GM21528 (cell line): ENCODE results near the gene CIB1.

Experiments used
- ATAC-seq: cut with Tn5 transposase; IDR thresholded peaks from one replicate; pipeline ENCODE4 v1.9.1; 2021; ENCODE audit warnings: mild to moderate bottlenecking, moderate library complexity; ENCODE audit not compliant: unreplicated experiment, low FRiP score

The CIB1 gene

DNA sequence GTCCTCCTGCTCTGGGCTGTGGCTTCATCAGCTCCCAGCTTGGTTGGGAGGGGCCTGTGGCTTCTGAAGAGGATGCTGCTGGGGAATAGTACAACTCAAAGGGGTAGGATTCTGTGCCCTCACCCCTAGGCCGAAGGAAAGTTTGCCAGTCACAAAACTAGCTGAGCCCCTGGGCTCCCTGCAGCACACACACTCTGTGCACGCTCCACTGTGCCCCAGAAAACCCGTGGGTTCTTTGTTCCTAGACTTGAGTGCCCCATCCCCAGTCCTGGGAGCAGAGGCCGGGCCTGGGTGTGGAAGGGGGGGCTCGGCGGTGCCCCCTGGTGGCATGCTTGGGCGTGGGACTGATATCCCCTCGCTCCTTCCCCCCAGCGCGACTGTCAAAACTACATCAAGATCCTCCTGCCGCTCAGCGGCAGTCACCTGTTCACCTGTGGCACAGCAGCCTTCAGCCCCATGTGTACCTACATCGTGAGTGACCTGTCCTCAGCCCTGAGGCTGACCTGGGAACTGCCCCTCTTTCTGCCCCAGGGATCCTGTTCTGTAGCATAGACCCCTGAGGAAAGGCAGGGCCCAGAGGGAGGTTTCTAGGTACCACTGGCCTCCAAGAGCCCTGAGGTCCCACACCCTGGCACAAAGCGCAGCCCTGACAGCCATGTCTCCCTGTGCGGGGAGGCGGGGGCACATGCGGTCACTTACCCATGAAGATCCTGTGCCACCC is 14.2 kb downstream of the CIB1 start:
- ATAC-seq = no peak

DNA sequence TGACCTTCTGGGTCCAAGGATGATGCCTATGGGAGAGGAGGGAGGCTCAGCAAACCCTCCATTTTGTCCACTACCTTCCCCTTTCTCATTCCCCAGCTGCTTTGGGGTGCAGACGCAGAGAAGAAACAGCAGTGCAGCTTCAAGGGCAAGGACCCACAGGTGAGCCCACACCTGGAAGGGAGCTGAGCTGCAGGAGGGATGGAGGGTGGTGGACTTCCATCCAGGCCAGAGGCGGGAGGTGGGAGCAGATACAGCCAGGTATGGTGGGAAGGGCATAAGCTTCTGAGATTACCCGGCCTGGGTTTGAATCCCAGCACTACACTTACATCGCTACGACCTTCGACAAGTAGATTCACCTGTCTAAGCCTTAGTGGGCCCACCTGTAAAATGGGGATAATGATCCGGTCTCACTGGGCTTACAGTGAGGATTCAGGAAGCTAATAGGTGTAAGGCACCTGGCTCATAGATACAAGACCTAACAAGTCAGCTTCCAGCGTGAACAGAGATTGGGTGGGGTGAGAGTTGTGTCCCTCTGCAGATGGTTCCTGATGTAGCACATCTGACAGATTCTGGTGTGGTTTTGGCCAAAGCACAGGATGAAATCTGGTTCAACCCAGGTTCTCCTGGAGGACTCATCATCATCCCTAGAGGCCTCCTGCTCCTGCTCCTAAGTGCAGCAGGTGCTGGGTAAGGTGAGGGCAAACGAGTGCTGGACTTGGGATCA is 15.9 kb downstream of the CIB1 start:
- ATAC-seq = no peak

- ATAC-seq = no peak
Observed at GRCh38 chr15:90214553-90215196, 19.1 kb downstream of the CIB1 start.

DNA sequence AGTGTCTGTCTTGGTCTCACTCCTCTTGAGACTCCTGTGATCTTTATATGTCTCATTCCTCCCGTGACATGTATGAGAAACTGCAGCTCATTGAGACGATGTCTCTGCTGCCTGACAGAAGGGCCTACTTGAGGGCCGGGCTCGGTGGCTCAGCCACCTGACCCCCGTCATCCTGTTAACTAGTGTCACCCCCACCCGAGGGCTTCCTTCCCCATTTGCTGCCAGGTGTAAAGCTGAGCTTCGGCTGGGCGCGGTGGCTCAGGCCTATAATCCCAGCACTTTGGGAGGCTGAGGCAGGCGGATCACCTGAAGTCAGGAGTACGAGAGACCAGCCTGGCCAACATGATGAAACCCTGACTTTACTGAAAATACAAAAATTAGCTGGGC is 19.9 kb downstream of the CIB1 start:
- no peak for ATAC-seq

DNA sequence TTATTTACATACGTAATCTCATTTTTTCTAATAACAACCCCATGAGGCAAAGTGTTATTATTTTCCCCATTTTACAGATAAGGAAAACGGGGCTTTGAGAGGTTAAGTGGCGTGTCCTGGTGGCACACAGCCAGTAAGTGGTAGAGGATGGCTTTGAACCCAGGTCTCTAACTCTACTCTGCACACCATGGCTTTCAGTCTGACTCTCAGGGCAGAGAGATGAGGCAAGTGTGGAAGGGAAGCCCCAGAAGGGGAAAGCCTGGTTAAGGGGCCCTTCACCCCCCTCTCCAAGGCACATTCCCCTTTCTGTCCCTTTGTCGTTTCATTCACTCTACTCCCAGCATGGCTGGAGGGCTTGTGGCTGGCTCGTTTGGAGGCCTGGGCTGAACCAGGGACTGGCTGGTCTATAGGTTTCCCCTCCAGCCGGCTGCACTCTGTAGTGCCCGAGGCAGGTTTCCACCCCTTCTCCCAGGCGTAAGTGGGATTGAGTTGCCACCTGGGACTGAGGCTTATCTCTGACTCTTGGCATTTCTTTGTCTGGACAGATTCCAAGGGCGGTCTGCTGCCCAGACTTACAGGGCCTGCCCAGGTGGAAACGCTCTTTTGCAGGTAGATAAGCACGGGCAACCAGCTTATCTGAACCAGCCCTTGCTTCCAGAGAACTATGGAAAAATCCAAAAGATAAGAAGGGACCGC is 20.5 kb downstream of the CIB1 start:
- no peak for ATAC-seq

GRCh38 chr15:90212221-90213098 is 21.3 kb downstream of the CIB1 start:
- ATAC-seq = no peak

DNA sequence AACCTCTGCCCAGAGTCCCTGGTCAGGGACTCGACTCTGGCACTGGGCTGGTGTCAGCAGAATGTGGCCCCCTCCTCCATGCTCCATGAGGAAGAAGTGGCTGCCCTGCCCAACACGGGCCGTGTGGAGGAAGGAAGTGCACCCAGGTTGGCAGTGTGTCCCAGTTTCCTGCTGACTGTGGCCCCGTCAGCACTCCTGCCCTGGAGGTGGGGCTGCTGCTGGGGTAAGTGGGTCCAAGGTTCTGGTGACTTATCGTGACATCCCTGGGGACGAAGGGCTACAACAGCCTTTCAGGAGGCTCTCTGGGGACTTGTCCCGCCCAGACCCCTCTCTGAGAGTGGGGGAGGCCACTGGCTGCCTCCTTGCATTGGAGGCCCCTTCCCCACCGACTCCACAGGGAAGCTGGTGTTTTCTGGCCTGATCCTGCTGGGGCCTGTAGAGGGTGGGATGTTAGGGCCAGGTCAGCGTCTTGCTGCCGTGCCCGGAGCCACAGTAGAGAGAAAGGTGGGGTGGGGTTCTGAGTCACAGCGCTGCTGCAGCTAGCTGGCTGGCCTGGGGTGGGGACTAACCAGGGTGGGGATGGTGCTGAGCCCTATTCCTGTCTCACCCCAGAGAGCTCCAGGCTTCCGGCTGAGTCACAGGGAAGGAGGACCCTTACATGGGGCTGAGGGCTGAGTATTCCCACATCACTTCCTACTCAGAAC is 22.1 kb downstream of the CIB1 start:
- ATAC-seq = no peak

DNA sequence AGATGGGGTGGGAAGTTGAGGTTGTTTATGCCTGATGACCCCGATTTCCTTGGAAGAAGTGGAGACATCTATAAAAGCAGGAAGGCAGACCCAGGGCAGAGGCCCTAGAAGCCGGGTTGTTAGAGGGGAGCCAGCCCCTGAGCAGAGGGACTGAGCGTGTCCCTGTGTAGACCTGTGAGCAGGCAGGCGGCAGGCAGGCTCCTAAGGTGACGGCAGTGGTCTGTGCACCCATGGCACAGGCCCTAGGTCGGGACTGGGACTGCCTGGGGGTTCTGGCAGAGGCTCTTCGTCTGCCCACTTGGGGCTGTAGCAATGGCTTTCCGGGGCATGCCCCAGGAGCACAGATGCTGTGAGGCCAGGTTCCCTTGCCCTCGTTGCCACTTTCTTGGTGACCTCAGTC is 22.7 kb downstream of the CIB1 start:
- no peak for ATAC-seq

GRCh38 chr15:90210593-90210992 is 23.1 kb downstream of the CIB1 start:
- no peak for ATAC-seq

- ATAC-seq = no peak
Observed at GRCh38 chr15:90209591-90209990, 24.1 kb downstream of the CIB1 start.

DNA sequence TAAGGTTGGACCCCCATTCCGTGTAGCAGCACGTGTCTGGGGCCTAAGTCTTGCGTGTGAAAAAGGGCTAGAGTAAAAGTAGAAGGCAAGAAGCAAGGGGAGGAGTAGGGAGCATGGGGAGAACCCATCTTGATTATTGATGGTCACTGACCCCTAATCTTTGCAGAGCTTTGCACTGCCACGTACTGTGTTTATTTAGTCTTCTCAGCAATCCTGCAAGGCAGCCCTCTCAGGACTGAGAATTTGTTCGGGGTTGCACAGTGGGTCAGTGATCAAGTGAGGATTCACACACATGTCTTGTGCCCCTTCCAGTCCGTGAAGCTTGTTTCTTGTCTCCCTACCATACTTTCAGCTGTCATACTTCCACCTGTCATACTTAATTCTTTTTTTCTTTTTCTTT is 25.4 kb downstream of the CIB1 start:
- ATAC-seq = no peak

- ATAC-seq = no peak
Observed at GRCh38 chr15:90207252-90207651, 26.5 kb downstream of the CIB1 start.

GRCh38 chr15:90205886-90206285 is 27.9 kb downstream of the CIB1 start:
- ATAC-seq = no peak

GRCh38 chr15:90205050-90205848 is 28.5 kb downstream of the CIB1 start:
- ATAC-seq = no peak

DNA sequence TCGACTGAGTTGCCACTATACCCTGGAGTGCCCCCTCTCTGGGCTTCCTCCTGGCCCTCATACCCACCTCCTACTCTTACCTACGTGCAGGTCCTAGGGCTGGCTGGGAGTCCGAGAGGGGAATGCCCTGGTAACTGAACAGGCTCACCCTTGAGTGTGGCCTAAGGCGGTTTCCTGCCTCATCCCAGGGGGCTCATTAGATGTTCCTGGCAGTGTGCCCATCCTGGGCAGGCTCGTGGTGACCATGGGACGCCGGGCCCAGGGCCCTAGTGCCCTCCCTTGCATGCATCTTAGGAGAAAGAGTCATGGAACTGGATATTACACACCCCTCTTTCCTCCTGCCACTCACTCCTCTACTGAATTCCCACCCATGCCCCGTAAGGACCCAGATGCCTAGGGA is 29.8 kb downstream of the CIB1 start:
- no peak for ATAC-seq

DNA sequence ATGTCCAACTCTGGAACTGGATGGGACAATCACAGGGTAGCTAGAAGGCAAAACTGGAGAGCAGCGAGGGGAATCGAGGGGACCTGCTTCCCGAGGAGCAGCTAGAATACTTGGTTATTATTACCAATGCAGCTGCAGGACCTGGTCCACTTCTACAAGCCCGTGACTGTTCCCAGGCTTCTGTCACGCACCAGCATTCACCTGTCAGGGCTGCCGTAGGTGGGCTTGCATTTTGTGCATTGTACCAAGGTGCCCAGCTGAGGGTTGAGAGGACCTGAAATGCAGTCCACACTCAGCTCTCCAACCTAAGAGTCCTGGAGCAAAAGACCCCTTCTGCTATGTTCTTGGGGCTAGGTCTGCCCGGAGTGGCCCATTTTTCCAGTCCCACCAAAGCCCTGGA is 30.3 kb downstream of the CIB1 start:
- ATAC-seq = no peak

GRCh38 chr15:90202929-90203328 is 30.8 kb downstream of the CIB1 start:
- ATAC-seq = no peak

DNA sequence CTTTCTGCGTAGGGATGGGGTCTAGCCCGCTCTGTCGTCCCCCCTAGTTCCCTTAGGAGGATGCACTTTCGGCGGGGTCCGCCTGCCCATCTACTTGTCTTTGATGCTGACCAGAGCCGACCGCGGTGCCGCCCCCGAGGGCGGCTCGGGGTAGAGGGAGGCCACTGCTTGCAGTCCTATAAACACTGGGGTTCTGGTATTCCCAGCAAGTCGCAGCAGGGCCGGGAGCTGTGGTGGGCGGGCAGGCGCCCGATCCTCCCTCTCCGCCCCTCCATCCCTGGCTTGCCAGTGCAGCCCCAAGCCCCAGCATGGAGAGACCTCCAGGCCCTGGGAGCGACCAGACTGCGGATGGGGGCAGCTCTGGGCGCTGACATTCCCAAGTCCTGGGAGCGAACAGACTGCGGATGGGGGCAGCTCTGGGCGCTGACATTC is 31.8 kb downstream of the CIB1 start:
- no peak for ATAC-seq
